Type B pancreatic cell (in vitro differentiated cells): ENCODE results near the gene NDUFAF4. TPM values are rescaled to one million over a fixed set of nuclear protein-coding genes. Genes with fewer than 3 reads are reported as not detected.

Source experiments
- DNase-seq: peaks from one replicate; pipeline ENCODE4 v3.0.0; 2021; ENCODE audit warnings: mixed read lengths; ENCODE audit not compliant: unreplicated experiment; ENCODE audit errors: extremely low spot score
- H3K27ac Mint-ChIP-seq: 2 replicates; pipeline ENCODE4 v1.8.0; 2021; ENCODE audit warnings: mild to moderate bottlenecking, mixed read lengths
- H3K27me3 Mint-ChIP-seq: 2 replicates; pipeline ENCODE4 v1.8.0; 2021; ENCODE audit warnings: mixed read lengths
- H3K36me3 Mint-ChIP-seq: 2 replicates; pipeline ENCODE4 v1.8.0; 2021; ENCODE audit warnings: mixed read lengths
- H3K4me1 Mint-ChIP-seq: one replicate; pipeline ENCODE4 v1.8.0; 2021; ENCODE audit warnings: mixed read lengths; ENCODE audit not compliant: unreplicated experiment
- H3K4me3 Mint-ChIP-seq: 2 replicates; pipeline ENCODE4 v1.8.0; 2021; ENCODE audit warnings: mild to moderate bottlenecking, mixed read lengths
- H3K9me3 Mint-ChIP-seq: 2 replicates; pipeline ENCODE4 v1.8.0; 2021; ENCODE audit warnings: mixed read lengths
- CTCF ChIP-seq: fragments of 200-600 bp; sonication (generic); conservative IDR thresholded peaks from 2 replicates; pipeline ENCODE4 v1.5.0; 2021; ENCODE audit warnings: antibody characterized with exemption, mild to moderate bottlenecking
- total RNA-seq: library from RNA; stranded (reverse); gene quantifications from 2 replicates; pipeline ENCODE4 v1.2.1, GENCODE V29; 2021; ENCODE audit warnings: low replicate concordance

NDUFAF4 gene
- total RNA-seq, 1 donor from 2014 or later = 37.4 TPM

GRCh38 chr6:96864216-96865054 is 33.3 kb downstream of the NDUFAF4 start:
- H3K4me3 Mint-ChIP-seq = no peak overlapping the region
- H3K9me3 Mint-ChIP-seq = no peaks in the 10 kb centered on the region
- H3K27me3 Mint-ChIP-seq = no peaks in the 10 kb centered on the region
- no peak for TF ChIP-seq CTCF
- no peak overlapping the region for H3K27ac Mint-ChIP-seq
- no peaks in the 10 kb centered on the region for H3K36me3 Mint-ChIP-seq
- DNase-seq = no peak
- no peaks in the 10 kb centered on the region for H3K4me1 Mint-ChIP-seq

- H3K27ac Mint-ChIP-seq = no peak overlapping the region
- no peak overlapping the region for H3K4me3 Mint-ChIP-seq
- no peaks in the 10 kb centered on the region for H3K4me1 Mint-ChIP-seq
- DNase-seq = no peak
- no peak for TF ChIP-seq CTCF
- H3K9me3 Mint-ChIP-seq = no peaks in the 10 kb centered on the region
- no peaks in the 10 kb centered on the region for H3K36me3 Mint-ChIP-seq
- no peaks in the 10 kb centered on the region for H3K27me3 Mint-ChIP-seq
Observed at GRCh38 chr6:96862560-96862959, 35.1 kb downstream of the NDUFAF4 start.

- no peaks in the 10 kb centered on the region for H3K4me1 Mint-ChIP-seq
- no peaks in the 10 kb centered on the region for H3K9me3 Mint-ChIP-seq
- no peak for TF ChIP-seq CTCF
- peaks cover 3% of the 10 kb centered on the region for H3K27me3 Mint-ChIP-seq
- H3K4me3 Mint-ChIP-seq = no peak overlapping the region
- no peaks in the 10 kb centered on the region for H3K36me3 Mint-ChIP-seq
- H3K27ac Mint-ChIP-seq = no peak overlapping the region
- DNase-seq = no peak
Observed at GRCh38 chr6:96861588-96861987, 36.1 kb downstream of the NDUFAF4 start.

- no peaks in the 10 kb centered on the region for H3K4me1 Mint-ChIP-seq
- no peaks in the 10 kb centered on the region for H3K36me3 Mint-ChIP-seq
- peaks cover 3% of the 10 kb centered on the region for H3K27me3 Mint-ChIP-seq
Observed at GRCh38 chr6:96856856-96857255, 40.8 kb downstream of the NDUFAF4 start.

GRCh38 chr6:96853083-96853482 is 44.6 kb downstream of the NDUFAF4 start:
- no peak for DNase-seq
- H3K36me3 Mint-ChIP-seq = no peaks in the 10 kb centered on the region
- H3K27me3 Mint-ChIP-seq = peaks cover 3% of the 10 kb centered on the region
- no peak overlapping the region for H3K4me3 Mint-ChIP-seq
- TF ChIP-seq CTCF = no peak
- H3K9me3 Mint-ChIP-seq = peaks cover 4% of the 10 kb centered on the region
- no peak overlapping the region for H3K27ac Mint-ChIP-seq
- no peaks in the 10 kb centered on the region for H3K4me1 Mint-ChIP-seq

More at GRCh38 chr6:96856856-96857255, 40.8 kb downstream of the NDUFAF4 start:
- no peaks in the 10 kb centered on the region for H3K9me3 Mint-ChIP-seq
- H3K4me3 Mint-ChIP-seq = no peak overlapping the region
- H3K27ac Mint-ChIP-seq = no peak overlapping the region
- no peak for DNase-seq
- no peak for TF ChIP-seq CTCF
